H9 (cell line): ENCODE data around the gene MAPK8. TPM values are rescaled to one million over a fixed set of nuclear protein-coding genes. Genes with fewer than 3 reads are reported as not detected.

Source experiments
- DNase-seq: peaks from one replicate; pipeline ENCODE4 v3.0.0-alpha.2; 2017
- H2AFZ ChIP-seq: one replicate; pipeline ENCODE4 v1.6.1; 2013; ENCODE audit warnings: mild to moderate bottlenecking, low read length, control low read depth, moderate library complexity
- H2AK5ac ChIP-seq: 2 replicates; pipeline ENCODE4 v1.6.1; 2013; ENCODE audit warnings: low read length, control low read depth, mixed read lengths; ENCODE audit not compliant: insufficient read length
- H2BK120ac ChIP-seq: one replicate; pipeline ENCODE4 v1.6.1; 2013; ENCODE audit warnings: low read depth, mild to moderate bottlenecking, low read length, control low read depth, inconsistent platforms; ENCODE audit not compliant: poor library complexity, severe bottlenecking
- H2BK12ac ChIP-seq: 2 replicates; pipeline ENCODE4 v1.6.1; 2013; ENCODE audit warnings: low read length, control low read depth, mixed read lengths, low read depth; ENCODE audit not compliant: insufficient read length
- H2BK15ac ChIP-seq: 2 replicates; pipeline ENCODE4 v1.6.1; 2013; ENCODE audit warnings: low read depth, low read length, control low read depth
- H2BK20ac ChIP-seq: one replicate; pipeline ENCODE4 v1.6.1; 2013; ENCODE audit warnings: low read depth, mild to moderate bottlenecking, low read length, control low read depth, inconsistent platforms; ENCODE audit not compliant: poor library complexity, severe bottlenecking
- H2BK5ac ChIP-seq: 2 replicates; pipeline ENCODE4 v1.6.1; 2013; ENCODE audit warnings: low read length, control low read depth, mixed read lengths; ENCODE audit not compliant: insufficient read length
- H3K14ac ChIP-seq: 2 replicates; pipeline ENCODE4 v1.6.1; 2013; ENCODE audit warnings: low read length, control low read depth; ENCODE audit not compliant: insufficient read depth
- H3K18ac ChIP-seq: 2 replicates; pipeline ENCODE4 v1.6.1; 2013; ENCODE audit warnings: low read depth, mild to moderate bottlenecking, mixed read lengths, low read length, control low read depth; ENCODE audit not compliant: insufficient read length
- H3K23ac ChIP-seq: 2 replicates; pipeline ENCODE4 v1.6.1; 2013; ENCODE audit warnings: low read length, control low read depth, mixed read lengths, low read depth; ENCODE audit not compliant: insufficient read length
- H3K23me2 ChIP-seq: 2 replicates; pipeline ENCODE4 v1.6.1; 2013; ENCODE audit warnings: low read depth, mild to moderate bottlenecking, mixed read lengths, low read length, control low read depth; ENCODE audit not compliant: insufficient read length, poor library complexity, severe bottlenecking
- H3K27ac ChIP-seq: 2 replicates; pipeline ENCODE4 v1.5.1; 2013; ENCODE audit warnings: low read length, control low read depth, mixed read lengths, low read depth; ENCODE audit not compliant: insufficient read length
- H3K27me3 ChIP-seq: 2 replicates; pipeline ENCODE4 v1.6.1; 2013; ENCODE audit warnings: low read length, control low read depth, inconsistent platforms; ENCODE audit not compliant: insufficient read depth
- H3K4ac ChIP-seq: 2 replicates; pipeline ENCODE4 v1.6.1; 2013; ENCODE audit warnings: low read depth, mild to moderate bottlenecking, control low read depth, inconsistent platforms, low read length, moderate library complexity
- H3K4me1 ChIP-seq: 2 replicates; pipeline ENCODE4 v1.6.1; 2013; ENCODE audit warnings: low read length, control low read depth, inconsistent platforms; ENCODE audit not compliant: insufficient read depth
- H3K4me2 ChIP-seq: 2 replicates; pipeline ENCODE4 v1.6.1; 2013; ENCODE audit warnings: low read length, control low read depth, mixed read lengths; ENCODE audit not compliant: insufficient read length, insufficient read depth
- H3K56ac ChIP-seq: 2 replicates; pipeline ENCODE4 v1.6.1; 2013; ENCODE audit warnings: low read depth, mild to moderate bottlenecking, mixed read lengths, low read length, control low read depth; ENCODE audit not compliant: insufficient read length
- H3K79me1 ChIP-seq: 2 replicates; pipeline ENCODE4 v1.6.1; 2013; ENCODE audit warnings: low read depth, mild to moderate bottlenecking, moderate library complexity, low read length, control low read depth, inconsistent platforms; ENCODE audit not compliant: insufficient read depth, poor library complexity, severe bottlenecking
- H3K79me2 ChIP-seq: 2 replicates; pipeline ENCODE4 v1.6.1; 2013; ENCODE audit warnings: low read length, control low read depth, inconsistent platforms; ENCODE audit not compliant: insufficient read depth
- H3K9ac ChIP-seq: 2 replicates; pipeline ENCODE4 v1.6.1; 2013; ENCODE audit warnings: low read length, control low read depth, mixed read lengths; ENCODE audit not compliant: insufficient read length; ENCODE audit errors: extremely low read depth
- H3K9me3 ChIP-seq: one replicate; pipeline ENCODE4 v1.6.1; 2013; ENCODE audit warnings: low read depth, low read length, inconsistent platforms; ENCODE audit not compliant: control insufficient read depth
- H3T11ph ChIP-seq: one replicate; pipeline ENCODE4 v1.6.1; 2013; ENCODE audit warnings: mild to moderate bottlenecking, low read length, control low read depth, inconsistent platforms
- H4K20me1 ChIP-seq: one replicate; pipeline ENCODE4 v1.6.1; 2013; ENCODE audit not compliant: control insufficient read depth, insufficient read length, insufficient read depth
- H4K5ac ChIP-seq: 2 replicates; pipeline ENCODE4 v1.6.1; 2013; ENCODE audit warnings: low read depth, mild to moderate bottlenecking, mixed read lengths, low read length, control low read depth; ENCODE audit not compliant: insufficient read length
- H4K8ac ChIP-seq: replicated peaks from 2 replicates; pipeline ENCODE4 v1.6.1; 2013; ENCODE audit warnings: low read length, control low read depth, mixed read lengths, low read depth; ENCODE audit not compliant: insufficient read length
- H4K91ac ChIP-seq: 2 replicates; pipeline ENCODE4 v1.6.1; 2013; ENCODE audit warnings: low read depth, mild to moderate bottlenecking, moderate library complexity, mixed read lengths, low read length, control low read depth; ENCODE audit not compliant: insufficient read length
- H3K27ac Mint-ChIP-seq, 3 experiments: 2 replicates in 2 of 3; 3 replicates in 1 of 3; pipeline ENCODE4 v1.8.0; 2020 to 2021; ENCODE audit warnings: mixed read lengths in 3 of 3, mild to moderate bottlenecking in 1 of 3, moderate library complexity in 1 of 3
- H3K27me3 Mint-ChIP-seq: 2 replicates; pipeline ENCODE4 v1.8.0; 2021; ENCODE audit warnings: low read depth, mild to moderate bottlenecking, moderate library complexity, mixed read lengths
- H3K36me3 Mint-ChIP-seq, 3 experiments: 2 replicates in 2 of 3; 3 replicates in 1 of 3; pipeline ENCODE4 v1.8.0; 2020 to 2021; ENCODE audit warnings: low read depth in 3 of 3, mixed read lengths in 3 of 3; ENCODE audit not compliant: insufficient read depth in 1 of 3
- H3K4me1 Mint-ChIP-seq, 2 experiments: 2 replicates each; pipeline ENCODE4 v1.8.0; 2020; ENCODE audit warnings: mixed read lengths in 2 of 2
- H3K4me3 Mint-ChIP-seq, 2 experiments: 2 replicates in 1 of 2; 3 replicates in 1 of 2; pipeline ENCODE4 v1.8.0; 2020 to 2021; ENCODE audit warnings: mild to moderate bottlenecking in 2 of 2, mixed read lengths in 2 of 2, moderate library complexity in 1 of 2
- H3K9me3 Mint-ChIP-seq, 2 experiments: 2 replicates in 1 of 2; 3 replicates in 1 of 2; pipeline ENCODE4 v1.8.0; 2020; ENCODE audit warnings: mild to moderate bottlenecking in 2 of 2, mixed read lengths in 2 of 2, moderate library complexity in 1 of 2
- CTCF ChIP-seq: fragments of 200-600 bp; sonication (generic); conservative IDR thresholded peaks from 3 replicates; pipeline ENCODE4 v1.8.0; 2021; ENCODE audit warnings: antibody characterized with exemption, mild to moderate bottlenecking
- WGBS: extraction: QIAGEN DNeasy Blood & Tissue Kit; methylation state at CpG from one replicate; pipeline ENCODE4 v1.1.7; 2013; ENCODE audit warnings: missing lambda C conversion rate, low lambda C conversion rate, mixed read lengths; ENCODE audit not compliant: insufficient read length; ENCODE audit errors: extremely low coverage; 5-methylcytosine and 5-hydroxymethylcytosine counted together
- total RNA-seq: library from RNA; stranded (reverse); gene quantifications from 2 replicates; pipeline ENCODE4 v1.2.1, GENCODE V29; 2021

MAPK8 gene
- total RNA-seq, 1 experiment from 2014 or later = 52.0 TPM

- H3K4ac ChIP-seq = no peak overlapping the region
- no peak overlapping the region for H2BK15ac ChIP-seq
- H3K4me1 ChIP-seq = no peaks in the 10 kb centered on the region; the same call in 1 of the 2 replicates
- no peak overlapping the region for H3K9ac ChIP-seq
- no peak overlapping the region for H3K27ac ChIP-seq
- H3K4me1 Mint-ChIP-seq = peaks cover 19 to 22% of the 10 kb centered on the region in 2 experiments
- no peaks in the 10 kb centered on the region for H3K9me3 ChIP-seq
- H3K18ac ChIP-seq = no peak overlapping the region
- H2AFZ ChIP-seq = no peak overlapping the region
- no peak overlapping the region for H3K27ac Mint-ChIP-seq
- H3K23me2 ChIP-seq = no peaks in the 10 kb centered on the region
- H3K79me2 ChIP-seq = no peaks in the 10 kb centered on the region
- H3K56ac ChIP-seq = no peak overlapping the region
- H2BK20ac ChIP-seq = no peak overlapping the region
- no peak overlapping the region for H2BK12ac ChIP-seq
- H3K27me3 ChIP-seq = no peaks in the 10 kb centered on the region
- H4K5ac ChIP-seq = no peak overlapping the region
- WGBS = no CpG with 5 or more reads among the region's 2 CpGs
- TF ChIP-seq CTCF = no peak
- H3K4me3 Mint-ChIP-seq = no peak overlapping the region
- no peak overlapping the region for H4K91ac ChIP-seq
- H3K9me3 Mint-ChIP-seq = no peaks in the 10 kb centered on the region; a peak in 1 of 5 replicates
- no peak overlapping the region for H3K23ac ChIP-seq
- H3K27me3 Mint-ChIP-seq = 0 out of 2 replicates have a peak, but pooled peaks cover 2% of the 10 kb centered on the region
- H2BK120ac ChIP-seq = no peak overlapping the region
- DNase-seq = no peak
- H3K36me3 Mint-ChIP-seq = no peaks in the 10 kb centered on the region
- H3T11ph ChIP-seq = no peak overlapping the region
- no peak overlapping the region for H3K4me2 ChIP-seq
- H4K20me1 ChIP-seq = no peaks in the 10 kb centered on the region
- H3K14ac ChIP-seq = no peak overlapping the region
- no peaks in the 10 kb centered on the region for H3K79me1 ChIP-seq
- no peak overlapping the region for H2AK5ac ChIP-seq
- H2BK5ac ChIP-seq = no peak overlapping the region
- H4K8ac ChIP-seq = no peak overlapping the region
Observed at GRCh38 chr10:48273741-48274140, 32.7 kb upstream of the MAPK8 start.
